ENCODE measurements around the gene MYL7.

MYL7 gene

GRCh38 chr7:44116789-44117666 is 24.1 kb downstream of the MYL7 start:
- H3K4me3 ChIP-seq (ENCODE audit: low read length): no peak overlapping the region
- H3K4me1 ChIP-seq (ENCODE audit: control insufficient read depth, insufficient read depth, low read length): peaks cover 10% of the 10 kb centered on the region
- peaks cover 5% of the 10 kb centered on the region for H3K36me3 ChIP-seq (ENCODE audit: control insufficient read depth, insufficient read depth, low read length)

GRCh38 chr7:44116087-44116788 is 24.9 kb downstream of the MYL7 start:
- no peak overlapping the region for H3K4me3 ChIP-seq (ENCODE audit: low read length)
- H3K9ac ChIP-seq (ENCODE audit: low read length): no peak overlapping the region
- H3K27me3 ChIP-seq (ENCODE audit: control insufficient read depth, insufficient read depth, low read length): no peaks in the 10 kb centered on the region
- H3K4me1 ChIP-seq (ENCODE audit: control insufficient read depth, insufficient read depth, low read length): peaks cover 2% of the 10 kb centered on the region
- peaks cover 5% of the 10 kb centered on the region for H3K36me3 ChIP-seq (ENCODE audit: control insufficient read depth, insufficient read depth, low read length)
- no peaks in the 10 kb centered on the region for H3K9me3 ChIP-seq (ENCODE audit: control insufficient read depth, low read length)

More at GRCh38 chr7:44116789-44117666, 24.1 kb downstream of the MYL7 start:
- no peaks in the 10 kb centered on the region for H3K27me3 ChIP-seq (ENCODE audit: control insufficient read depth, insufficient read depth, low read length)
- H3K9ac ChIP-seq (ENCODE audit: low read length): no peak overlapping the region
- H3K9me3 ChIP-seq (ENCODE audit: control insufficient read depth, low read length): no peaks in the 10 kb centered on the region

GRCh38 chr7:44114586-44115310 is 26.4 kb downstream of the MYL7 start:
- Histone ChIP-seq H3K9ac (ENCODE audit: low read length) (no peak overlapping the region), H3K36me3 (ENCODE audit: control insufficient read depth, insufficient read depth, low read length) (peaks cover 5% of the 10 kb centered on the region), H3K9me3 (ENCODE audit: control insufficient read depth, low read length) (no peaks in the 10 kb centered on the region), H3K4me1 (ENCODE audit: control insufficient read depth, insufficient read depth, low read length) (no peaks in the 10 kb centered on the region), H3K4me3 (ENCODE audit: low read length) (no peak overlapping the region), H3K27me3 (ENCODE audit: control insufficient read depth, insufficient read depth, low read length) (no peaks in the 10 kb centered on the region)

- Histone ChIP-seq H3K36me3 (ENCODE audit: control insufficient read depth, insufficient read depth, low read length) (peaks cover 5% of the 10 kb centered on the region), H3K4me1 (ENCODE audit: control insufficient read depth, insufficient read depth, low read length) (no peaks in the 10 kb centered on the region), H3K9ac (ENCODE audit: low read length) (no peak overlapping the region), H3K9me3 (ENCODE audit: control insufficient read depth, low read length) (no peaks in the 10 kb centered on the region), H3K27me3 (ENCODE audit: control insufficient read depth, insufficient read depth, low read length) (no peaks in the 10 kb centered on the region), H3K4me3 (ENCODE audit: low read length) (no peak overlapping the region)
Measured at GRCh38 chr7:44113764-44114354, 27.3 kb downstream of the MYL7 start.

GRCh38 chr7:44112997-44113763 is 28.0 kb downstream of the MYL7 start:
- H3K4me3 ChIP-seq (ENCODE audit: low read length): no peak overlapping the region
- H3K36me3 ChIP-seq (ENCODE audit: control insufficient read depth, insufficient read depth, low read length): peaks cover 5% of the 10 kb centered on the region
- no peaks in the 10 kb centered on the region for H3K4me1 ChIP-seq (ENCODE audit: control insufficient read depth, insufficient read depth, low read length)
- no peak overlapping the region for H3K9ac ChIP-seq (ENCODE audit: low read length)
- no peaks in the 10 kb centered on the region for H3K27me3 ChIP-seq (ENCODE audit: control insufficient read depth, insufficient read depth, low read length)
- no peaks in the 10 kb centered on the region for H3K9me3 ChIP-seq (ENCODE audit: control insufficient read depth, low read length)

DNA sequence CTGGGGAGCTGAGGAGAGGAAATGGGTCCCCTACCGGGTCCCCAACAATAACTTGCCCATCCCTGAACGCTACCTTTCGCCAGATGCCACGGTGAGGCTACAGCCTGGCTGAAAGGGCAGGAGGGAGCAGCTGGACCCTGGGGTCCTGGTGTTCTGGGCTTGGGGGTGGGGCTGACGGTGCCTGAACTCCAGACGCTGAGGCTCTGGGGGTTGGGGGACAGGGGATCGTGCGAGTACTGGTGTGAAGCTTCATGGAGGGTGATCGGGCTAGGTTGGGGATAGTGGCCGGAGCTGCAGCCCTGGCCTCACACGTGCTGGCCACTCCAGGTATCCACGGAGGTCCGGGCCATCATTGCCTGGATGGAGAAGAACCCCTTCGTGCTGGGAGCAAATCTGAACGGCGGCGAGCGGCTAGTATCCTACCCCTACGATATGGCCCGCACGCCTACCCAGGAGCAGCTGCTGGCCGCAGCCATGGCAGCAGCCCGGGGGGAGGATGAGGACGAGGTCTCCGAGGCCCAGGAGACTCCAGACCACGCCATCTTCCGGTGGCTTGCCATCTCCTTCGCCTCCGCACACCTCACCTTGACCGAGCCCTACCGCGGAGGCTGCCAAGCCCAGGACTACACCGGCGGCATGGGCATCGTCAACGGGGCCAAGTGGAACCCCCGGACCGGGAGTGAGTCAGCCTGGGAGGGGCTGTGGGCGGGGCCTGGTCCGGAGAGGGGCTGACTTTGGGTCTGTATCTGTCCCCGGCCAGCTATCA is 28.7 kb downstream of the MYL7 start:
- Histone ChIP-seq H3K27me3 (ENCODE audit: control insufficient read depth, insufficient read depth, low read length) (no peaks in the 10 kb centered on the region), H3K36me3 (ENCODE audit: control insufficient read depth, insufficient read depth, low read length) (peaks cover 5% of the 10 kb centered on the region), H3K9me3 (ENCODE audit: control insufficient read depth, low read length) (no peaks in the 10 kb centered on the region), H3K4me3 (ENCODE audit: low read length) (no peak overlapping the region), H3K4me1 (ENCODE audit: control insufficient read depth, insufficient read depth, low read length) (no peaks in the 10 kb centered on the region), H3K9ac (ENCODE audit: low read length) (no peak overlapping the region)

GRCh38 chr7:44111761-44112160 is 29.4 kb downstream of the MYL7 start:
- H3K36me3 ChIP-seq (ENCODE audit: control insufficient read depth, insufficient read depth, low read length): peaks cover 5% of the 10 kb centered on the region

DNA sequence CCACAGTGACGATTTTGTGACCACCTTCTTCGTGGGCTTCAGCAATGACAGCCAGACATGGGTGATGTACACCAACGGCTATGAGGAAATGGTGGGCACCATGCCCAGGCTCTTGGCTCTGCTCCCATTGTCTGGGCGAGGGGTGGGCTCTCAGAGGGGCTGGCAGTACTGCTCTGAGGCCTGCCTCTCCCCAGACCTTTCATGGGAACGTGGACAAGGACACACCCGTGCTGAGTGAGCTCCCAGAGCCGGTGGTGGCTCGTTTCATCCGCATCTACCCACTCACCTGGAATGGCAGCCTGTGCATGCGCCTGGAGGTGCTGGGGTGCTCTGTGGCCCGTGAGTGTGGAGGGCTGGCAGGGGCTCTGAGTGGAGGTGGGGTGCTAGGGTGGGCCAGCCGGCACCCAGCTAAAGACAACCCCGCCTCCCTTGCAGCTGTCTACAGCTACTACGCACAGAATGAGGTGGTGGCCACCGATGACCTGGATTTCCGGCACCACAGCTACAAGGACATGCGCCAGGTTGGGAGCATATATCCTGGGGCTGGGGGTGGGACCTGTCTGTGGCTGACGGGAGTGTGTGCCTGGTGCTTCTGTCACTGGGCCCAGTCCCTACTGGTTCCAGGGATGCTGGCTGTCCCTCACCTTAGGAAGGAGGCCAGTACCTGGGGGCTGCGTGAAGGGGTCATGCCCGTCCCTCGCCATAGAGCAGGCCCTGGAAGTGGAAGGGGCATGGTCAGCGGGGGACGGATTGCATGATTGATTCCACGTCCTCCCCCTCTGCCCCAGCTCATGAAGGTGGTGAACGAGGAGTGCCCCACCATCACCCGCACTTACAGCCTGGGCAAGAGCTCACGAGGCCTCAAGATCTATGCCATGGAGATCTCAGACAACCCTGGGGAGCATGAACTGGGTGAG is 30.2 kb downstream of the MYL7 start:
- Histone ChIP-seq H3K36me3 (ENCODE audit: control insufficient read depth, insufficient read depth, low read length) (peaks cover 5% of the 10 kb centered on the region), H3K4me1 (ENCODE audit: control insufficient read depth, insufficient read depth, low read length) (no peaks in the 10 kb centered on the region), H3K9ac (ENCODE audit: low read length) (no peak overlapping the region), H3K4me3 (ENCODE audit: low read length) (no peak overlapping the region), H3K27me3 (ENCODE audit: control insufficient read depth, insufficient read depth, low read length) (peaks cover 2% of the 10 kb centered on the region), H3K9me3 (ENCODE audit: control insufficient read depth, low read length) (no peaks in the 10 kb centered on the region)

More at GRCh38 chr7:44111761-44112160, 29.4 kb downstream of the MYL7 start:
- Histone ChIP-seq H3K9me3 (ENCODE audit: control insufficient read depth, low read length) (no peaks in the 10 kb centered on the region), H3K4me1 (ENCODE audit: control insufficient read depth, insufficient read depth, low read length) (no peaks in the 10 kb centered on the region), H3K9ac (ENCODE audit: low read length) (no peak overlapping the region), H3K27me3 (ENCODE audit: control insufficient read depth, insufficient read depth, low read length) (no peaks in the 10 kb centered on the region), H3K4me3 (ENCODE audit: low read length) (no peak overlapping the region)

DNA sequence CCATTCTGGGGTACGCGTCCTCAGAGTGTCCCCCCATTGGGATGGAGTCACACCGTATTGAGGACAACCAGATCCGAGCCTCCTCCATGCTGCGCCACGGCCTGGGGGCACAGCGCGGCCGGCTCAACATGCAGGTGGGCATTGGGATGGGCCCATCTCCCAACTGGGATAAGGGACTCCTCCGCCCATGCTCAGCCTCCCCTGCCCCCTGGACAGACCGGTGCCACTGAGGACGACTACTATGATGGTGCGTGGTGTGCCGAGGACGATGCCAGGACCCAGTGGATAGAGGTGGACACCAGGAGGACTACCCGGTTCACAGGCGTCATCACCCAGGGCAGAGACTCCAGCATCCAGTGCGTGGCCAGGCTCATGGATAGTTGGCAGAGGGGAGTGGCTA is 31.1 kb downstream of the MYL7 start:
- H3K9me3 ChIP-seq (ENCODE audit: control insufficient read depth, low read length): no peaks in the 10 kb centered on the region
- peaks cover 5% of the 10 kb centered on the region for H3K36me3 ChIP-seq (ENCODE audit: control insufficient read depth, insufficient read depth, low read length)
- H3K4me1 ChIP-seq (ENCODE audit: control insufficient read depth, insufficient read depth, low read length): no peaks in the 10 kb centered on the region
- H3K4me3 ChIP-seq (ENCODE audit: low read length): no peak overlapping the region
- H3K9ac ChIP-seq (ENCODE audit: low read length): no peak overlapping the region
- peaks cover 11% of the 10 kb centered on the region for H3K27me3 ChIP-seq (ENCODE audit: control insufficient read depth, insufficient read depth, low read length)

All from mucosa of stomach (tissue), 1 donor.